ENCODE data around the gene DYNLL1.

DNA sequence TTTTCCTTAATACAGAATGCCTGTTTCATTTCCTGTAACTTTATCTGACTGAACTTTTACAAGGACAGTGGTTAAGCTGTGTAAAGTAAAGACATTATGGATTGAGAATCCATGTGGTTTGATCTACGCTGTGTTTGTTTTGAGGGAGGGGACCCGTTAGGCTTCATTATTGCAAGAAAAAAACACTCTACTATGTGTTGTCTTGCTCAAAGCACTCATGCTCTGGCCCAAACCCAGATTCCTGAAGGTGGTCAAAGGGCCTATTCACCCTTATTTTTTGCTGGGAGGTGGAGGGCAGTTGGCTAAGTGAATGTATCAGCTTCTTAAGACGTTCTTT lies 50.1 kb downstream of the DYNLL1 start:
- no peak for TF ChIP-seq BHLHE40 (IDR thresholded peaks at IDR 0.05; ENCODE audit: borderline replicate concordance)
- no peak for TF ChIP-seq L3MBTL2 (conservative IDR thresholded peaks at IDR 0.05)
- no peak for TF ChIP-seq SP1 (IDR thresholded peaks at IDR 0.05)
- no peak for TF ChIP-seq TARDBP (IDR thresholded peaks at IDR 0.05)
- TF ChIP-seq, protein P1, sequence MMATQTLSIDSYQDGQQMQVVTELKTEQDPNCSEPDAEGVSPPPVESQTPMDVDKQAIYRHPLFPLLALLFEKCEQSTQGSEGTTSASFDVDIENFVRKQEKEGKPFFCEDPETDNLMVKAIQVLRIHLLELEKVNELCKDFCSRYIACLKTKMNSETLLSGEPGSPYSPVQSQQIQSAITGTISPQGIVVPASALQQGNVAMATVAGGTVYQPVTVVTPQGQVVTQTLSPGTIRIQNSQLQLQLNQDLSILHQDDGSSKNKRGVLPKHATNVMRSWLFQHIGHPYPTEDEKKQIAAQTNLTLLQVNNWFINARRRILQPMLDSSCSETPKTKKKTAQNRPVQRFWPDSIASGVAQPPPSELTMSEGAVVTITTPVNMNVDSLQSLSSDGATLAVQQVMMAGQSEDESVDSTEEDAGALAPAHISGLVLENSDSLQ (IDR thresholded peaks at IDR 0.05), result no peak
- TF ChIP-seq FOXA1 (IDR thresholded peaks at IDR 0.05), result no peak
- no peak for TF ChIP-seq ARNT (IDR thresholded peaks at IDR 0.05)
- TF ChIP-seq FOXK2 (IDR thresholded peaks at IDR 0.05), result no peak
- no peak for TF ChIP-seq SUZ12 (IDR thresholded peaks at IDR 0.05)
- TF ChIP-seq FOXM1 (IDR thresholded peaks at IDR 0.05; ENCODE audit: borderline replicate concordance), result no peak
- TF ChIP-seq ELF4 (IDR thresholded peaks at IDR 0.05), result no peak

Data from HEK293T (cell line).